H9 (cell line): ENCODE measurements around the gene CCDC102A. TPM values are rescaled to one million over a fixed set of nuclear protein-coding genes. Genes with fewer than 3 reads are reported as not detected.

ENCODE experiments used
- DNase-seq: peaks from one replicate; pipeline ENCODE4 v3.0.0-alpha.2; 2017
- H2AFZ ChIP-seq: one replicate; pipeline ENCODE4 v1.6.1; 2013; ENCODE audit warnings: mild to moderate bottlenecking, low read length, control low read depth, moderate library complexity
- H2AK5ac ChIP-seq: 2 replicates; pipeline ENCODE4 v1.6.1; 2013; ENCODE audit warnings: low read length, control low read depth, mixed read lengths; ENCODE audit not compliant: insufficient read length
- H2BK120ac ChIP-seq: one replicate; pipeline ENCODE4 v1.6.1; 2013; ENCODE audit warnings: low read depth, mild to moderate bottlenecking, low read length, control low read depth, inconsistent platforms; ENCODE audit not compliant: poor library complexity, severe bottlenecking
- H2BK12ac ChIP-seq: 2 replicates; pipeline ENCODE4 v1.6.1; 2013; ENCODE audit warnings: low read length, control low read depth, mixed read lengths, low read depth; ENCODE audit not compliant: insufficient read length
- H2BK15ac ChIP-seq: 2 replicates; pipeline ENCODE4 v1.6.1; 2013; ENCODE audit warnings: low read depth, low read length, control low read depth
- H2BK20ac ChIP-seq: one replicate; pipeline ENCODE4 v1.6.1; 2013; ENCODE audit warnings: low read depth, mild to moderate bottlenecking, low read length, control low read depth, inconsistent platforms; ENCODE audit not compliant: poor library complexity, severe bottlenecking
- H2BK5ac ChIP-seq: 2 replicates; pipeline ENCODE4 v1.6.1; 2013; ENCODE audit warnings: low read length, control low read depth, mixed read lengths; ENCODE audit not compliant: insufficient read length
- H3K14ac ChIP-seq: 2 replicates; pipeline ENCODE4 v1.6.1; 2013; ENCODE audit warnings: low read length, control low read depth; ENCODE audit not compliant: insufficient read depth
- H3K18ac ChIP-seq: 2 replicates; pipeline ENCODE4 v1.6.1; 2013; ENCODE audit warnings: low read depth, mild to moderate bottlenecking, mixed read lengths, low read length, control low read depth; ENCODE audit not compliant: insufficient read length
- H3K23ac ChIP-seq: 2 replicates; pipeline ENCODE4 v1.6.1; 2013; ENCODE audit warnings: low read length, control low read depth, mixed read lengths, low read depth; ENCODE audit not compliant: insufficient read length
- H3K23me2 ChIP-seq: 2 replicates; pipeline ENCODE4 v1.6.1; 2013; ENCODE audit warnings: low read depth, mild to moderate bottlenecking, mixed read lengths, low read length, control low read depth; ENCODE audit not compliant: insufficient read length, poor library complexity, severe bottlenecking
- H3K27ac ChIP-seq: 2 replicates; pipeline ENCODE4 v1.5.1; 2013; ENCODE audit warnings: low read length, control low read depth, mixed read lengths, low read depth; ENCODE audit not compliant: insufficient read length
- H3K27me3 ChIP-seq: 2 replicates; pipeline ENCODE4 v1.6.1; 2013; ENCODE audit warnings: low read length, control low read depth, inconsistent platforms; ENCODE audit not compliant: insufficient read depth
- H3K4ac ChIP-seq: 2 replicates; pipeline ENCODE4 v1.6.1; 2013; ENCODE audit warnings: low read depth, mild to moderate bottlenecking, control low read depth, inconsistent platforms, low read length, moderate library complexity
- H3K4me1 ChIP-seq: 2 replicates; pipeline ENCODE4 v1.6.1; 2013; ENCODE audit warnings: low read length, control low read depth, inconsistent platforms; ENCODE audit not compliant: insufficient read depth
- H3K4me2 ChIP-seq: 2 replicates; pipeline ENCODE4 v1.6.1; 2013; ENCODE audit warnings: low read length, control low read depth, mixed read lengths; ENCODE audit not compliant: insufficient read length, insufficient read depth
- H3K56ac ChIP-seq: 2 replicates; pipeline ENCODE4 v1.6.1; 2013; ENCODE audit warnings: low read depth, mild to moderate bottlenecking, mixed read lengths, low read length, control low read depth; ENCODE audit not compliant: insufficient read length
- H3K79me1 ChIP-seq: 2 replicates; pipeline ENCODE4 v1.6.1; 2013; ENCODE audit warnings: low read depth, mild to moderate bottlenecking, moderate library complexity, low read length, control low read depth, inconsistent platforms; ENCODE audit not compliant: insufficient read depth, poor library complexity, severe bottlenecking
- H3K79me2 ChIP-seq: 2 replicates; pipeline ENCODE4 v1.6.1; 2013; ENCODE audit warnings: low read length, control low read depth, inconsistent platforms; ENCODE audit not compliant: insufficient read depth
- H3K9ac ChIP-seq: 2 replicates; pipeline ENCODE4 v1.6.1; 2013; ENCODE audit warnings: low read length, control low read depth, mixed read lengths; ENCODE audit not compliant: insufficient read length; ENCODE audit errors: extremely low read depth
- H3K9me3 ChIP-seq: one replicate; pipeline ENCODE4 v1.6.1; 2013; ENCODE audit warnings: low read depth, low read length, inconsistent platforms; ENCODE audit not compliant: control insufficient read depth
- H3T11ph ChIP-seq: one replicate; pipeline ENCODE4 v1.6.1; 2013; ENCODE audit warnings: mild to moderate bottlenecking, low read length, control low read depth, inconsistent platforms
- H4K20me1 ChIP-seq: one replicate; pipeline ENCODE4 v1.6.1; 2013; ENCODE audit not compliant: control insufficient read depth, insufficient read length, insufficient read depth
- H4K5ac ChIP-seq: 2 replicates; pipeline ENCODE4 v1.6.1; 2013; ENCODE audit warnings: low read depth, mild to moderate bottlenecking, mixed read lengths, low read length, control low read depth; ENCODE audit not compliant: insufficient read length
- H4K8ac ChIP-seq: replicated peaks from 2 replicates; pipeline ENCODE4 v1.6.1; 2013; ENCODE audit warnings: low read length, control low read depth, mixed read lengths, low read depth; ENCODE audit not compliant: insufficient read length
- H4K91ac ChIP-seq: 2 replicates; pipeline ENCODE4 v1.6.1; 2013; ENCODE audit warnings: low read depth, mild to moderate bottlenecking, moderate library complexity, mixed read lengths, low read length, control low read depth; ENCODE audit not compliant: insufficient read length
- H3K27ac Mint-ChIP-seq, 3 experiments: 2 replicates in 2 of 3; 3 replicates in 1 of 3; pipeline ENCODE4 v1.8.0; 2020 to 2021; ENCODE audit warnings: mixed read lengths in 3 of 3, mild to moderate bottlenecking in 1 of 3, moderate library complexity in 1 of 3
- H3K27me3 Mint-ChIP-seq: 2 replicates; pipeline ENCODE4 v1.8.0; 2021; ENCODE audit warnings: low read depth, mild to moderate bottlenecking, moderate library complexity, mixed read lengths
- H3K36me3 Mint-ChIP-seq, 3 experiments: 2 replicates in 2 of 3; 3 replicates in 1 of 3; pipeline ENCODE4 v1.8.0; 2020 to 2021; ENCODE audit warnings: low read depth in 3 of 3, mixed read lengths in 3 of 3; ENCODE audit not compliant: insufficient read depth in 1 of 3
- H3K4me1 Mint-ChIP-seq, 2 experiments: 2 replicates each; pipeline ENCODE4 v1.8.0; 2020; ENCODE audit warnings: mixed read lengths in 2 of 2
- H3K4me3 Mint-ChIP-seq, 2 experiments: 2 replicates in 1 of 2; 3 replicates in 1 of 2; pipeline ENCODE4 v1.8.0; 2020 to 2021; ENCODE audit warnings: mild to moderate bottlenecking in 2 of 2, mixed read lengths in 2 of 2, moderate library complexity in 1 of 2
- H3K9me3 Mint-ChIP-seq, 2 experiments: 2 replicates in 1 of 2; 3 replicates in 1 of 2; pipeline ENCODE4 v1.8.0; 2020; ENCODE audit warnings: mild to moderate bottlenecking in 2 of 2, mixed read lengths in 2 of 2, moderate library complexity in 1 of 2
- CTCF ChIP-seq: fragments of 200-600 bp; sonication (generic); conservative IDR thresholded peaks from 3 replicates; pipeline ENCODE4 v1.8.0; 2021; ENCODE audit warnings: antibody characterized with exemption, mild to moderate bottlenecking
- whole genome bisulfite sequencing: extraction: QIAGEN DNeasy Blood & Tissue Kit; methylation state at CpG from one replicate; pipeline ENCODE4 v1.1.7; 2013; ENCODE audit warnings: missing lambda C conversion rate, low lambda C conversion rate, mixed read lengths; ENCODE audit not compliant: insufficient read length; ENCODE audit errors: extremely low coverage; 5-methylcytosine and 5-hydroxymethylcytosine counted together
- total RNA-seq: library from RNA; stranded (reverse); gene quantifications from 2 replicates; pipeline ENCODE4 v1.2.1, GENCODE V29; 2021

The CCDC102A gene
- total RNA-seq, 1 experiment from 2014 or later: 8.2 TPM

- Histone ChIP-seq H3K23me2 (no peaks in the 10 kb centered on the region), H3K4ac (no peak overlapping the region), H3K79me2 (no peaks in the 10 kb centered on the region), H3K56ac (no peak overlapping the region), H2AK5ac (no peak overlapping the region), H3T11ph (no peak overlapping the region), H3K9me3 (no peaks in the 10 kb centered on the region), H3K4me1 (no peaks in the 10 kb centered on the region), H2BK5ac (no peak overlapping the region), H3K27me3 (no peaks in the 10 kb centered on the region), H4K8ac (no peak overlapping the region), H3K4me2 (no peak overlapping the region), H4K20me1 (no peaks in the 10 kb centered on the region), H2BK20ac (no peak overlapping the region), H3K27ac (no peak overlapping the region), H2BK12ac (no peak overlapping the region), H4K5ac (no peak overlapping the region), H3K14ac (no peak overlapping the region), H3K9ac (no peak overlapping the region), H3K79me1 (no peaks in the 10 kb centered on the region), H2BK120ac (no peak overlapping the region), H3K18ac (no peak overlapping the region), H2BK15ac (no peak overlapping the region), H2AFZ (no peak overlapping the region), H3K23ac (no peak overlapping the region), H4K91ac (no peak overlapping the region)
- Mint-ChIP-seq H3K36me3 (peaks cover 12 to 15% (median 14%) of the 10 kb centered on the region in 3 experiments), H3K4me3 (no peak overlapping the region; a peak in 1 of 5 replicates), H3K9me3 (peaks cover 10 to 11% of the 10 kb centered on the region in 2 experiments), H3K4me1 (peaks cover 0 to 2% of the 10 kb centered on the region in 2 experiments; a peak in 2 of 4 replicates), H3K27me3 (peaks cover 7% of the 10 kb centered on the region), H3K27ac (no peak overlapping the region)
- DNase-seq: no peak
- WGBS: no CpG with 5 or more reads among the region's 12 CpGs
- TF ChIP-seq CTCF: no peak
These were observed 37.7 kb upstream of the CCDC102A start for GRCh38 chr16:57574086-57574485.
